ENCODE measurements around the gene PCNT.

DNA sequence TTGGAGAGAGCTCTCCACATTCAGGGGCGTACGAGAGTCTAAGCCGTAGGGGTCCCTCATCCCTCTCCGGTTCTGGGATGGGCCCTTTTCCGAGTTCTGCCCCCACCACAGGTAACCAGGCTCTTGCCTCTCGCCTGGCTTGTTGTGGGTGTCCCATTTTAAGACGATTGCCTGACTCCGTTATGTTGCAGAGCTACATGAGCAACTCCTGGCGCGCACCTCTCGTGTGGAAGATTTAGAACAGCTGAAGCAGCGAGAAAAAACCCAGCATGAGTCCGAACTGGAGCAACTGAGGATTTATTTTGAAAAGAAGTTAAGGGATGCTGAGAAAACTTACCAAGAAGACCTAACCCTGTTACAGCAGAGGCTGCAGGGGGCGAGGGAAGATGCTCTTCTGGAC is 29.0 kb downstream of the PCNT start:
- TF ChIP-seq POLR2AphosphoS5 (IDR thresholded peaks at IDR 0.05; ENCODE audit: low read depth, low read length) (no peak), CHD2 (IDR thresholded peaks at IDR 0.05; ENCODE audit: low read length) (no peak), POLR2A (IDR thresholded peaks at IDR 0.05; ENCODE audit: control extremely low read depth in 1 of 2, low read depth in 2 of 2, low read length in 2 of 2) (no peak), KDM5A (IDR thresholded peaks at IDR 0.05; ENCODE audit: low read length) (no peak), BCL11A (IDR thresholded peaks at IDR 0.05; ENCODE audit: low read depth in 2 of 2, low read length in 2 of 2) (no peak), RBBP5 (IDR thresholded peaks at IDR 0.05; ENCODE audit: borderline replicate concordance, low read depth, low read length) (no peak), EGR1 (IDR thresholded peaks at IDR 0.05; ENCODE audit: borderline replicate concordance, low read depth, low read length) (no peak), SP1 (IDR thresholded peaks at IDR 0.05; ENCODE audit: low read depth, low read length) (no peak), EZH2 (IDR thresholded peaks at IDR 0.05; ENCODE audit: low read depth, low read length, severe bottlenecking) (no peak), JUND (IDR thresholded peaks at IDR 0.05; ENCODE audit: low read length) (no peak), JUN (IDR thresholded peaks at IDR 0.05; ENCODE audit: low read depth, low read length) (no peak)
- TF ChIP-seq, protein P1, sequence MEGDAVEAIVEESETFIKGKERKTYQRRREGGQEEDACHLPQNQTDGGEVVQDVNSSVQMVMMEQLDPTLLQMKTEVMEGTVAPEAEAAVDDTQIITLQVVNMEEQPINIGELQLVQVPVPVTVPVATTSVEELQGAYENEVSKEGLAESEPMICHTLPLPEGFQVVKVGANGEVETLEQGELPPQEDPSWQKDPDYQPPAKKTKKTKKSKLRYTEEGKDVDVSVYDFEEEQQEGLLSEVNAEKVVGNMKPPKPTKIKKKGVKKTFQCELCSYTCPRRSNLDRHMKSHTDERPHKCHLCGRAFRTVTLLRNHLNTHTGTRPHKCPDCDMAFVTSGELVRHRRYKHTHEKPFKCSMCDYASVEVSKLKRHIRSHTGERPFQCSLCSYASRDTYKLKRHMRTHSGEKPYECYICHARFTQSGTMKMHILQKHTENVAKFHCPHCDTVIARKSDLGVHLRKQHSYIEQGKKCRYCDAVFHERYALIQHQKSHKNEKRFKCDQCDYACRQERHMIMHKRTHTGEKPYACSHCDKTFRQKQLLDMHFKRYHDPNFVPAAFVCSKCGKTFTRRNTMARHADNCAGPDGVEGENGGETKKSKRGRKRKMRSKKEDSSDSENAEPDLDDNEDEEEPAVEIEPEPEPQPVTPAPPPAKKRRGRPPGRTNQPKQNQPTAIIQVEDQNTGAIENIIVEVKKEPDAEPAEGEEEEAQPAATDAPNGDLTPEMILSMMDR (IDR thresholded peaks at IDR 0.05; ENCODE audit: control extremely low read depth in 1 of 3, insufficient read depth in 1 of 3, low read depth in 1 of 3, low read length in 3 of 3): no peak
- TF ChIP-seq, protein P2, sequence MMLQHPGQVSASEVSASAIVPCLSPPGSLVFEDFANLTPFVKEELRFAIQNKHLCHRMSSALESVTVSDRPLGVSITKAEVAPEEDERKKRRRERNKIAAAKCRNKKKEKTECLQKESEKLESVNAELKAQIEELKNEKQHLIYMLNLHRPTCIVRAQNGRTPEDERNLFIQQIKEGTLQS (IDR thresholded peaks at IDR 0.05; ENCODE audit: insufficient read depth, low read depth, low read length): no peak
- TF ChIP-seq, protein P3, sequence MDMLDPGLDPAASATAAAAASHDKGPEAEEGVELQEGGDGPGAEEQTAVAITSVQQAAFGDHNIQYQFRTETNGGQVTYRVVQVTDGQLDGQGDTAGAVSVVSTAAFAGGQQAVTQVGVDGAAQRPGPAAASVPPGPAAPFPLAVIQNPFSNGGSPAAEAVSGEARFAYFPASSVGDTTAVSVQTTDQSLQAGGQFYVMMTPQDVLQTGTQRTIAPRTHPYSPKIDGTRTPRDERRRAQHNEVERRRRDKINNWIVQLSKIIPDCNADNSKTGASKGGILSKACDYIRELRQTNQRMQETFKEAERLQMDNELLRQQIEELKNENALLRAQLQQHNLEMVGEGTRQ (IDR thresholded peaks at IDR 0.05; ENCODE audit: low read length): no peak
